Right forelimb (tissue), 1 donor: ENCODE results near the gene SDK1.

Experiments
- DNase-seq: peaks from one replicate; pipeline ENCODE4 v3.0.0-alpha.2; 2018

Gene SDK1

GRCh38 chr7:3964980-3965606, 664.0 kb downstream of the SDK1 start:
- DNase-seq, result no peak

- no peak for DNase-seq
These were observed 664.8 kb downstream of the SDK1 start for GRCh38 chr7:3965794-3966395.

GRCh38 chr7:3968234-3968633, 667.2 kb downstream of the SDK1 start:
- DNase-seq, result no peak

GRCh38 chr7:3969286-3969685, 668.2 kb downstream of the SDK1 start:
- DNase-seq, result no peak

GRCh38 chr7:3971323-3971722, 670.3 kb downstream of the SDK1 start:
- DNase-seq, result no peak

GRCh38 chr7:3973264-3973663, 672.2 kb downstream of the SDK1 start:
- DNase-seq, result no peak

- no peak for DNase-seq
These were observed 673.3 kb downstream of the SDK1 start for GRCh38 chr7:3974329-3974728.

GRCh38 chr7:3975371-3975770, 674.3 kb downstream of the SDK1 start:
- no peak for DNase-seq

GRCh38 chr7:3977391-3977790, 676.3 kb downstream of the SDK1 start:
- DNase-seq, result no peak

GRCh38 chr7:3978839-3979238, 677.8 kb downstream of the SDK1 start:
- no peak for DNase-seq

- no peak for DNase-seq
These were observed 678.7 kb downstream of the SDK1 start for GRCh38 chr7:3979611-3980299.

- no peak for DNase-seq
These were observed 679.2 kb downstream of the SDK1 start for GRCh38 chr7:3980300-3980643.

GRCh38 chr7:3981281-3981680, 680.2 kb downstream of the SDK1 start:
- no peak for DNase-seq

- DNase-seq, result no peak
These were observed 683.4 kb downstream of the SDK1 start for GRCh38 chr7:3984456-3984855.

GRCh38 chr7:3986927-3987326, 685.9 kb downstream of the SDK1 start:
- no peak for DNase-seq

GRCh38 chr7:3987426-3987927, 686.4 kb downstream of the SDK1 start:
- DNase-seq, result no peak

- no peak for DNase-seq
These were observed 688.7 kb downstream of the SDK1 start for GRCh38 chr7:3989723-3990122.

- DNase-seq, result no peak
These were observed 690.7 kb downstream of the SDK1 start for GRCh38 chr7:3991731-3992231.

GRCh38 chr7:3992841-3993240, 691.8 kb downstream of the SDK1 start:
- no peak for DNase-seq

GRCh38 chr7:3994764-3995163, 693.7 kb downstream of the SDK1 start:
- DNase-seq, result no peak

GRCh38 chr7:3995187-3995586, 694.1 kb downstream of the SDK1 start:
- no peak for DNase-seq

- no peak for DNase-seq
These were observed 697.0 kb downstream of the SDK1 start for GRCh38 chr7:3998060-3998459.

- no peak for DNase-seq
These were observed 699.1 kb downstream of the SDK1 start for GRCh38 chr7:4000139-4000538.

- DNase-seq, result no peak
These were observed 699.9 kb downstream of the SDK1 start for GRCh38 chr7:4000934-4001333.
